Natural killer cell (primary cell): ENCODE data around the gene SERPINE2. TPM values are rescaled to one million over a fixed set of nuclear protein-coding genes. Genes with fewer than 3 reads are reported as not detected.

Experiments
- ATAC-seq, 3 donors: fragments of 150-1000 bp in 2 of 3; fragments of 200-7000 bp in 1 of 3; cut with Tn5 transposase; 1 replicate in 1 of 3; 2 replicates in 2 of 3; pipeline ENCODE4 v1.10.0; 2021; ENCODE audit warnings: mild to moderate bottlenecking in 2 of 3, moderate library complexity in 2 of 3
- DNase-seq, 2 donors: peaks; one replicate each; pipeline versions ENCODE4 v3.0.0 to v3.0.0-alpha.2; 2013 to 2021; ENCODE audit warnings: mixed read lengths in 1 of 2
- H3K27ac ChIP-seq: one replicate; pipeline ENCODE4 v1.5.1; 2013; ENCODE audit warnings: mild to moderate bottlenecking, low read length
- H3K27me3 ChIP-seq: one replicate; pipeline ENCODE4 v1.6.1; 2013; ENCODE audit warnings: low read length; ENCODE audit not compliant: control insufficient read depth, insufficient read depth
- H3K36me3 ChIP-seq: one replicate; pipeline ENCODE4 v1.6.1; 2013; ENCODE audit warnings: low read length; ENCODE audit not compliant: control insufficient read depth, insufficient read depth
- H3K4me1 ChIP-seq: one replicate; pipeline ENCODE4 v1.6.1; 2013; ENCODE audit warnings: low read length; ENCODE audit not compliant: control insufficient read depth, insufficient read depth
- H3K4me3 ChIP-seq: one replicate; pipeline ENCODE4 v1.5.1; 2013; ENCODE audit warnings: low read length
- H3K9me3 ChIP-seq: one replicate; pipeline ENCODE4 v1.6.1; 2013; ENCODE audit warnings: low read length; ENCODE audit not compliant: control insufficient read depth, insufficient read depth
- H3K27ac Mint-ChIP-seq, 2 donors: one replicate each; pipeline ENCODE4 v1.8.0; 2022; ENCODE audit warnings: mild to moderate bottlenecking in 2 of 2, mixed read lengths in 2 of 2, moderate library complexity in 1 of 2
- H3K27me3 Mint-ChIP-seq, 2 donors: one replicate each; pipeline ENCODE4 v1.8.0; 2022; ENCODE audit warnings: low read depth in 2 of 2, mixed read lengths in 2 of 2
- H3K36me3 Mint-ChIP-seq: one replicate; pipeline ENCODE4 v1.8.0; 2022; ENCODE audit warnings: mixed read lengths
- H3K4me1 Mint-ChIP-seq, 2 donors: one replicate each; pipeline ENCODE4 v1.8.0; 2022; ENCODE audit warnings: mixed read lengths in 2 of 2
- H3K4me3 Mint-ChIP-seq: one replicate; pipeline ENCODE4 v1.8.0; 2022; ENCODE audit warnings: mild to moderate bottlenecking, moderate library complexity, mixed read lengths
- H3K9me3 Mint-ChIP-seq, 2 donors: one replicate each; pipeline ENCODE4 v1.8.0; 2022; ENCODE audit warnings: mixed read lengths in 2 of 2
- WGBS: methylation state at CpG from one replicate; pipeline ENCODE4 v1.1.7; 2013; ENCODE audit warnings: missing lambda C conversion rate; ENCODE audit not compliant: insufficient coverage; 5-methylcytosine and 5-hydroxymethylcytosine counted together
- intact Hi-C: fragments of 100-400 bp; cut with micrococcal nuclease; formaldehyde crosslinking; loops from one replicate; pipeline ENCODE4 v1.14.2; 2022
- total RNA-seq, 4 donors: library from RNA; stranded (reverse); fragments of 120-200 nt in 1 of 4; gene quantifications; one replicate each; pipeline versions ENCODE4 v1.2.3 to v1.2.4, GENCODE V29; 2013 to 2022
- TF ChIP-seq, protein P1 (sequence below): fragments of 200-600 bp; IDR thresholded peaks from one replicate; pipeline ENCODE4 v1.8.0; 2022; ENCODE audit warnings: antibody characterized with exemption

The SERPINE2 gene
- total RNA-seq, 3 donors from 2014 or later (not counting 1 experiment from before 2014, with no cell fraction given), result 3.5 to 14.6 (median 8.4) TPM

DNA sequence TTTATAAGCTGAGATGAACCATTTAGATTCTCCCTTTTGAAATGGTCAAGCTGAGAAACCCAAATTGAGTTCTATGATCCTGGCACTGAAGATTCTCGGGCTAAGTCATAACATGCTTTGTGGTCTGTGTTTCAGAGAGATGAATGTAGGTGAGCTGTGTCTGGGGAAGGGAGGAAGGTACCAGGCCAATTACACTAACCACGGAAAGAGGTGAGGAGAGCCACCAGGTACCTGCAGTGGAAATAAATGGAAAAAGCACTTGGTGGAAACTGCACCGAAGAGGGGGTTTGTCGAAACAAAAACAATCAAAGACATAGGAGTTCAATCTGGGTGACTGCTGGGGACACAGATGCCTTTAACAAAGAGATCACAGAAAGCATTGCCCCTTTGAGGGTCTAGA, 82.8 kb downstream of the SERPINE2 start:
- Histone ChIP-seq H3K36me3 (peaks cover 15% of the 10 kb centered on the region), H3K27me3 (no peaks in the 10 kb centered on the region), H3K4me3 (no peak overlapping the region), H3K4me1 (peaks cover 12% of the 10 kb centered on the region), H3K9me3 (no peaks in the 10 kb centered on the region), H3K27ac (peak overlapping the region; percentile 2)
- WGBS, result 76% methylated on average over 4 of the region's 4 CpGs
- Mint-ChIP-seq H3K36me3 (no peaks in the 10 kb centered on the region), H3K4me1 (peaks cover 36 to 46% of the 10 kb centered on the region in 2 donors), H3K27ac (peak overlapping the region; percentile 93 to 95), H3K9me3 (no peaks in the 10 kb centered on the region), H3K27me3 (no peaks in the 10 kb centered on the region), H3K4me3 (peak overlapping the region; percentile 97)
- ATAC-seq, result no peak
- TF ChIP-seq, protein P1, sequence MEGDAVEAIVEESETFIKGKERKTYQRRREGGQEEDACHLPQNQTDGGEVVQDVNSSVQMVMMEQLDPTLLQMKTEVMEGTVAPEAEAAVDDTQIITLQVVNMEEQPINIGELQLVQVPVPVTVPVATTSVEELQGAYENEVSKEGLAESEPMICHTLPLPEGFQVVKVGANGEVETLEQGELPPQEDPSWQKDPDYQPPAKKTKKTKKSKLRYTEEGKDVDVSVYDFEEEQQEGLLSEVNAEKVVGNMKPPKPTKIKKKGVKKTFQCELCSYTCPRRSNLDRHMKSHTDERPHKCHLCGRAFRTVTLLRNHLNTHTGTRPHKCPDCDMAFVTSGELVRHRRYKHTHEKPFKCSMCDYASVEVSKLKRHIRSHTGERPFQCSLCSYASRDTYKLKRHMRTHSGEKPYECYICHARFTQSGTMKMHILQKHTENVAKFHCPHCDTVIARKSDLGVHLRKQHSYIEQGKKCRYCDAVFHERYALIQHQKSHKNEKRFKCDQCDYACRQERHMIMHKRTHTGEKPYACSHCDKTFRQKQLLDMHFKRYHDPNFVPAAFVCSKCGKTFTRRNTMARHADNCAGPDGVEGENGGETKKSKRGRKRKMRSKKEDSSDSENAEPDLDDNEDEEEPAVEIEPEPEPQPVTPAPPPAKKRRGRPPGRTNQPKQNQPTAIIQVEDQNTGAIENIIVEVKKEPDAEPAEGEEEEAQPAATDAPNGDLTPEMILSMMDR, result no peak
- intact Hi-C loops, result loop anchor here (2.0 kb wide), 2 partner anchors 15 to 195 kb away; no protein-coding TSS in a partner anchor
- DNase-seq, result no peak

DNA sequence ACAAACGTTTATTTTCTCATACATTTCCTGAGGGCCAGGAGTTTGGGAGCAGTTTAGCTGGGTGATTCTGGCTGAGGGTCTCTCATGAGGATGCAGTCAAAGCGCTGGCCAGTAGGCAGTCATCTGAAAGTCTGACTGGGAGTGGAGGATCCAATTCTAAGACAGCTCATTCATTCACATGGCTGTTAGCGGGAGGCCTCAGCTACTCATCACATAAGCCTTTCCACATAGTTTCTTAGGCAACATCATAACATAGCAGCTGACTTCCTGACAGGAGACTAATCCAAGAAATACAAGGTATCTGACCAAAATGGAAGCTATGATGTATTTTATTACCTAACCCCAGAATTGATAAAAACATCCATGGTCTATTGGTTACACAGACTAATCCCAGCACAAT, 84.7 kb downstream of the SERPINE2 start:
- Mint-ChIP-seq H3K27me3 (no peaks in the 10 kb centered on the region), H3K27ac (no peak overlapping the region), H3K9me3 (no peaks in the 10 kb centered on the region), H3K36me3 (no peaks in the 10 kb centered on the region), H3K4me1 (peaks cover 17 to 27% of the 10 kb centered on the region in 2 donors), H3K4me3 (no peak overlapping the region)
- TF ChIP-seq, protein P1, result no peak
- no peaks in the 10 kb centered on the region for H3K9me3 ChIP-seq
- intact Hi-C loops, result no loop called here
- H3K36me3 ChIP-seq, result no peaks in the 10 kb centered on the region
- 86% methylated on average over 3 of the region's 3 CpGs for WGBS
- H3K27me3 ChIP-seq, result no peaks in the 10 kb centered on the region
- ATAC-seq, result no peak
- H3K27ac ChIP-seq, result no peak overlapping the region
- peaks cover 6% of the 10 kb centered on the region for H3K4me1 ChIP-seq
- no peak for DNase-seq
- no peak overlapping the region for H3K4me3 ChIP-seq

- Histone ChIP-seq H3K27me3 (no peaks in the 10 kb centered on the region), H3K27ac (peak overlapping the region; percentile 14), H3K4me1 (peaks cover 3% of the 10 kb centered on the region), H3K36me3 (no peaks in the 10 kb centered on the region), H3K9me3 (no peaks in the 10 kb centered on the region), H3K4me3 (no peak overlapping the region)
- intact Hi-C loops, result no loop called here
- no peaks in the 10 kb centered on the region for H3K9me3 Mint-ChIP-seq
- no peak for ATAC-seq
- no peaks in the 10 kb centered on the region for H3K36me3 Mint-ChIP-seq
- no peak for DNase-seq
- H3K4me1 Mint-ChIP-seq, result peaks cover 7 to 11% of the 10 kb centered on the region in 2 donors
- H3K27ac Mint-ChIP-seq, result no peak overlapping the region
- WGBS, result 75% methylated on average over 6 of the region's 6 CpGs
- no peak overlapping the region for H3K4me3 Mint-ChIP-seq
- TF ChIP-seq, protein P1, result no peak
- H3K27me3 Mint-ChIP-seq, result no peaks in the 10 kb centered on the region
Observed at GRCh38 chr2:223952280-223952968, 86.7 kb downstream of the SERPINE2 start.
